A549 (cell line): ENCODE data around the gene SKIC2. TPM values are rescaled to one million over a fixed set of nuclear protein-coding genes. Genes with fewer than 3 reads are reported as not detected.

Experiments used
- ATAC-seq, 2 experiments: fragments of 200-7000 bp in 1 of 2; fragments of >200 bp in 1 of 2; cut with Nextera tagmentation in 1 of 2; cut with Tn5 transposase in 1 of 2; 3 replicates each; pipeline versions ENCODE4 v1.8.0 to v1.9.1; 2018 to 2020; ENCODE audit warnings: mild to moderate bottlenecking in 1 of 2, moderate library complexity in 1 of 2
- CTCF ChIA-PET: fragments of 300-600 bp; sonication (Branson Sonifier 250); formaldehyde crosslinking; extraction: SDS; loops from one replicate; lab custom pipeline; 2021; ENCODE audit warnings: antibody characterized with exemption, inconsistent platforms; lab: Yijun Ruan, JAX
- POLR2A ChIA-PET: fragments of 350-600 bp; formaldehyde crosslinking; extraction: SDS; loops from one replicate; lab custom pipeline; 2021; ENCODE audit warnings: antibody characterized with exemption, inconsistent platforms; lab: Yijun Ruan, JAX
- DNase-seq, 2 experiments: peaks; one replicate each; pipeline versions ENCODE4 v3.0.0 to v3.0.0-alpha.2; 2011 to 2016; ENCODE audit warnings: low read depth in 1 of 2, low spot score in 1 of 2
- FAIRE-seq: peaks from 2 replicates; lab custom pipeline; 2011; peaks lifted over from hg19 to GRCh38; lab: Jason Lieb, UNC
- H3K27ac ChIP-seq, 2 experiments: fragments of >200 bp; sonication (Bioruptor Twin); formaldehyde crosslinking; 3 replicates each; pipeline ENCODE4 v1.5.1; 2016 to 2017
- H3K4me1 ChIP-seq: fragments of >200 bp; sonication (Bioruptor Twin); formaldehyde crosslinking; 3 replicates; pipeline ENCODE4 v1.6.1; 2016
- H3K4me2 ChIP-seq: fragments of >200 bp; sonication (Bioruptor Twin); formaldehyde crosslinking; 3 replicates; pipeline ENCODE4 v1.6.1; 2016
- H3K4me3 ChIP-seq: fragments of >200 bp; sonication (Bioruptor Twin); formaldehyde crosslinking; 3 replicates; pipeline ENCODE4 v1.5.1; 2016
- H3K9me3 ChIP-seq: fragments of >200 bp; sonication (Bioruptor Twin); formaldehyde crosslinking; 3 replicates; pipeline ENCODE4 v1.6.1; 2016
- BCL3 ChIP-seq: fragments of >200 bp; sonication (Bioruptor Twin); formaldehyde crosslinking; IDR thresholded peaks from 3 replicates; pipeline ENCODE4 v1.6.1; 2016
- BHLHE40 ChIP-seq: IDR thresholded peaks from 2 replicates; pipeline ENCODE4 v1.6.1; 2012; ENCODE audit warnings: low read depth, low read length, inconsistent platforms
- CBX2 ChIP-seq: fragments of 200-600 bp; sonication (generic); IDR thresholded peaks from 2 replicates; pipeline ENCODE4 v1.6.1; 2016; ENCODE audit warnings: low read depth, mild to moderate bottlenecking, borderline replicate concordance
- CEBPB ChIP-seq, 2 experiments: fragments of >200 bp in 1 of 2; sonication (Bioruptor Twin) in 1 of 2; formaldehyde crosslinking in 1 of 2; IDR thresholded peaks; 2 replicates each; pipeline ENCODE4 v1.6.1; 2012 to 2016
- CHD4 ChIP-seq: fragments of 200-600 bp; sonication (generic); IDR thresholded peaks from 2 replicates; pipeline ENCODE4 v1.6.1; 2016; ENCODE audit warnings: antibody characterized with exemption, mild to moderate bottlenecking, borderline replicate concordance
- EHMT2 ChIP-seq: fragments of 200-600 bp; sonication (generic); IDR thresholded peaks from 2 replicates; pipeline ENCODE4 v1.6.1; 2016; ENCODE audit warnings: antibody characterized with exemption, low read depth, mild to moderate bottlenecking, moderate library complexity
- ESRRA ChIP-seq: fragments of 150-350 bp; IDR thresholded peaks from 2 replicates; pipeline ENCODE4 v1.6.1; 2014; ENCODE audit warnings: mild to moderate bottlenecking, low read length, borderline replicate concordance
- GATA3 ChIP-seq: IDR thresholded peaks from 2 replicates; pipeline ENCODE4 v1.6.1; 2012; ENCODE audit warnings: borderline replicate concordance
- HDAC2 ChIP-seq: fragments of 200-600 bp; sonication (generic); IDR thresholded peaks from 2 replicates; pipeline ENCODE4 v1.6.1; 2016
- HEYL ChIP-seq: fragments of 250-450 bp; sonication (Bioruptor Pico); IDR thresholded peaks from 2 replicates; pipeline ENCODE4 v1.8.0; 2021; ENCODE audit warnings: mild to moderate bottlenecking, moderate library complexity
- HOXB13 ChIP-seq: fragments of 250-450 bp; sonication (Bioruptor Pico); IDR thresholded peaks from 2 replicates; pipeline ENCODE4 v1.5.0; 2020; ENCODE audit warnings: low read depth, mild to moderate bottlenecking, moderate library complexity
- KDM5A ChIP-seq: fragments of 200-600 bp; sonication (generic); IDR thresholded peaks from 2 replicates; pipeline ENCODE4 v1.6.1; 2016; ENCODE audit warnings: antibody characterized with exemption, mild to moderate bottlenecking
- PHF8 ChIP-seq: fragments of 200-600 bp; sonication (generic); IDR thresholded peaks from 2 replicates; pipeline ENCODE4 v1.6.1; 2016; ENCODE audit warnings: low read depth, mild to moderate bottlenecking, antibody characterized with exemption, moderate library complexity, borderline replicate concordance
- POLR2A ChIP-seq: IDR thresholded peaks from 2 replicates; pipeline ENCODE4 v1.6.1; 2012; ENCODE audit warnings: mild to moderate bottlenecking, low read length
- SREBF2 ChIP-seq: fragments of 450-650 bp; IDR thresholded peaks from 2 replicates; pipeline ENCODE4 v1.6.1; 2014; ENCODE audit warnings: mild to moderate bottlenecking, moderate library complexity
- TP53 ChIP-seq: fragments of 250-450 bp; sonication (Bioruptor Pico); IDR thresholded peaks from 2 replicates; pipeline ENCODE4 v1.5.0; 2021; ENCODE audit warnings: mild to moderate bottlenecking, moderate library complexity
- ZNF302 ChIP-seq: fragments of 250-450 bp; sonication (Bioruptor Pico); IDR thresholded peaks from 2 replicates; pipeline ENCODE4 v1.9.0; 2021; ENCODE audit warnings: inconsistent platforms, mild to moderate bottlenecking, moderate library complexity
- ZSCAN20 ChIP-seq: fragments of 250-450 bp; sonication (Bioruptor Pico); IDR thresholded peaks from 2 replicates; pipeline ENCODE4 v1.8.0; 2022; ENCODE audit warnings: mild to moderate bottlenecking, moderate library complexity
- WGBS: methylation state at CpG from one replicate; pipeline ENCODE4 v1.1.6; 2017; ENCODE audit errors: missing lambda C conversion rate; 5-methylcytosine and 5-hydroxymethylcytosine counted together
- polyA plus RNA-seq, 4 experiments: library from polyadenylated mRNA; depleted of rRNA in 3 of 4; stranded (reverse); fragments of >200 nt; fragmentation: RNase III in 1 of 4; extraction: RNeasy Plus Mini Kit Qiagen cat#74134 plus additional on column Dnase treatment in 1 of 4; gene quantifications; 2 replicates in 3 of 4; 3 replicates in 1 of 4; pipeline ENCODE4 v1.2.3, GENCODE V29; 2011 to 2017
- TF ChIP-seq, protein P1 (sequence below): IDR thresholded peaks from 2 replicates; pipeline ENCODE4 v1.6.1; 2012
- TF ChIP-seq, protein P2 (sequence below): fragments of 150-350 bp; IDR thresholded peaks from 2 replicates; pipeline ENCODE4 v1.6.1; 2014; ENCODE audit warnings: low read depth, mild to moderate bottlenecking, low read length

SKIC2 gene
- polyA plus RNA-seq, 2 of the 4 experiments (the other 2 are of a cell fraction): 20.8 to 37.5 TPM

DNA sequence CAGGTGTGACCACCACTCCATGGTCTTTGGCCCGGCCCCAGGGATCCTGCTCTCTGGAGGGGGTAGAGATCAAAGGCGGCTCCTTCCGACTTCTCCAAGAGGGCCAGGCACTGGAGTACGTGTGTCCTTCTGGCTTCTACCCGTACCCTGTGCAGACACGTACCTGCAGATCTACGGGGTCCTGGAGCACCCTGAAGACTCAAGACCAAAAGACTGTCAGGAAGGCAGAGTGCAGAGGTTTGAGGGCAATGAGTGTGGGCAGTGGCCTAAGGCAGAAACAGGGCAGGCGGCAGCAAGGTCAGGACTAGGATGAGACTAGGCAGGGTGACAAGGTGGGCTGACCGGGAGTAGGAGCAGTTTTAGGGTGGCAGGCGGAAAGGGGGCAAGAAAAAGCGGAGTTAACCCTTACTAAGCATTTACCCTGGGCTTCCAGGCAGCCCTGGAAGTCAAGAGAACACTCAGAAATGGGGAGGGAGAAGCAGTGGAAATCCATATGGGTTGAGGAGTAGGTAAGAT lies 12.5 kb upstream of the SKIC2 start:
- WGBS: 96% methylated on average over 8 of the region's 11 CpGs
- H3K4me2 ChIP-seq: peak overlapping the region; percentile 70

DNA sequence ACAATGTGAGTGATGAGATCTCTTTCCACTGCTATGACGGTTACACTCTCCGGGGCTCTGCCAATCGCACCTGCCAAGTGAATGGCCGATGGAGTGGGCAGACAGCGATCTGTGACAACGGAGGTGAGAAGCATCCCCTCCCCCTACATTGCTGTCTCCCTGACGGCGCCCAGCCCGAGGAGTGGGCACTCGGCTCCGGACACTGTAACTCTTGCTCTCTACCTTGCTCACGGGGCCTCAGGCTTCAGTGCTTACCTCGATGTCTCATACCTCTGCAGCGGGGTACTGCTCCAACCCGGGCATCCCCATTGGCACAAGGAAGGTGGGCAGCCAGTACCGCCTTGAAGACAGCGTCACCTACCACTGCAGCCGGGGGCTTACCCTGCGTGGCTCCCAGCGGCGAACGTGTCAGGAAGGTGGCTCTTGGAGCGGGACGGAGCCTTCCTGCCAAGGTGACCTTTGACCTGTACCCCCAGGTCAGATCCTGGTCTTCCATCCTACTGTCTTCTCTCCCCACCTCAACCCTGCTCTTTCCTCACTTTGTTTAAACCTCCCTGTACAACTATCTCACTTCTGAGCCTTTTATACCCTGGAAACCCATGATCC lies 11.8 kb upstream of the SKIC2 start:
- no peak for DNase-seq
- no peak for TF ChIP-seq HEYL (CRISPR knock-in tag)
- no peak for TF ChIP-seq HDAC2
- no peak for TF ChIP-seq POLR2A
- TF ChIP-seq TP53 (CRISPR knock-in tag): no peak
- no peak for TF ChIP-seq ZSCAN20 (CRISPR knock-in tag)
- TF ChIP-seq KDM5A: no peak
- no peak for TF ChIP-seq CEBPB (IDR thresholded peaks at IDR 0.05)
- TF ChIP-seq, protein P1, sequence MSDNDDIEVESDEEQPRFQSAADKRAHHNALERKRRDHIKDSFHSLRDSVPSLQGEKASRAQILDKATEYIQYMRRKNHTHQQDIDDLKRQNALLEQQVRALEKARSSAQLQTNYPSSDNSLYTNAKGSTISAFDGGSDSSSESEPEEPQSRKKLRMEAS: no peak
- 92% methylated on average over 13 of the region's 24 CpGs for WGBS
- H3K4me3 ChIP-seq: no peak overlapping the region
- no peaks in the 10 kb centered on the region for H3K9me3 ChIP-seq
- ChIA-PET POLR2A (no interaction called here), CTCF (no interaction called here)
- ATAC-seq: no peak
- H3K4me1 ChIP-seq: peaks cover 17% of the 10 kb centered on the region
- H3K27ac ChIP-seq: no peak overlapping the region
- no peak overlapping the region for H3K4me2 ChIP-seq
- FAIRE-seq: no peak

More for the DNA sequence above, 12.5 kb upstream of the SKIC2 start:
- no peak overlapping the region for H3K4me3 ChIP-seq
- H3K4me1 ChIP-seq: peaks cover 18% of the 10 kb centered on the region
- peak overlapping the region; percentile 61 to 83; a peak in 4 of 6 replicates for H3K27ac ChIP-seq
- ChIA-PET CTCF (no interaction called here), POLR2A (interaction anchor here (1.0 kb wide), 1 partner anchor 44 kb away, joined by 5 read pairs; no protein-coding TSS in a partner anchor)
- peak in 1 of 2 experiments; percentile 2; a peak in 2 of 6 replicates for ATAC-seq
- no peak for FAIRE-seq
- DNase-seq: no peak
- no peaks in the 10 kb centered on the region for H3K9me3 ChIP-seq
- TF ChIP-seq CEBPB (IDR thresholded peaks at IDR 0.05): no peak
- TF ChIP-seq EHMT2: no peak
- TF ChIP-seq GATA3: no peak
- no peak for TF ChIP-seq CBX2
- no peak for TF ChIP-seq BCL3
- no peak for TF ChIP-seq BHLHE40
- no peak for TF ChIP-seq ESRRA
- no peak for TF ChIP-seq POLR2A
- no peak for TF ChIP-seq PHF8
- no peak for TF ChIP-seq CHD4

DNA sequence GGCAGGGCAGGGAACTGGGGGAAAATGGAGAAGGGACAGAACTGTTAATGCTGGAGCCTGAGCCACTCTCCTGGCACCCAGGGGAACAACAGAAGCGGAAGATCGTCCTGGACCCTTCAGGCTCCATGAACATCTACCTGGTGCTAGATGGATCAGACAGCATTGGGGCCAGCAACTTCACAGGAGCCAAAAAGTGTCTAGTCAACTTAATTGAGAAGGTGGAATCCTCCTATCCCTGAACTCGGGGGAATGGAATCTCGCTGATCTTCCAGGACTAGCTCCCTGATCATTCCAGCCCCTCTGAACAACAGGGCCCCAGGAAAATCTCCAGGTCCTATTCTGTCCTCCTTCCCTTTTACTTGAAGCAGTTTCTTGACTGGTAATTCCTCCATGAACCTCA lies 11.1 kb upstream of the SKIC2 start:
- no peak overlapping the region for H3K4me3 ChIP-seq
- DNase-seq: no peak
- H3K4me1 ChIP-seq: peaks cover 17% of the 10 kb centered on the region
- no peak overlapping the region for H3K27ac ChIP-seq
- no peaks in the 10 kb centered on the region for H3K9me3 ChIP-seq
- no peak overlapping the region for H3K4me2 ChIP-seq
- CTCF ChIA-PET: no interaction called here
- WGBS: 88% methylated on average over 4 of the region's 4 CpGs
- ATAC-seq: no peak
- TF ChIP-seq, protein P1: no peak
- TF ChIP-seq, all 56 proteins: peak for 0
- POLR2A ChIA-PET: no interaction called here
- no peak for FAIRE-seq

GRCh38 chr6:31948306-31948705 lies 10.7 kb upstream of the SKIC2 start:
- TF ChIP-seq BHLHE40 (no peak), ZNF302 (no peak), HOXB13 (CRISPR knock-in tag) (no peak), ESRRA (no peak), CBX2 (no peak), SREBF2 (no peak)
- TF ChIP-seq, protein P2, sequence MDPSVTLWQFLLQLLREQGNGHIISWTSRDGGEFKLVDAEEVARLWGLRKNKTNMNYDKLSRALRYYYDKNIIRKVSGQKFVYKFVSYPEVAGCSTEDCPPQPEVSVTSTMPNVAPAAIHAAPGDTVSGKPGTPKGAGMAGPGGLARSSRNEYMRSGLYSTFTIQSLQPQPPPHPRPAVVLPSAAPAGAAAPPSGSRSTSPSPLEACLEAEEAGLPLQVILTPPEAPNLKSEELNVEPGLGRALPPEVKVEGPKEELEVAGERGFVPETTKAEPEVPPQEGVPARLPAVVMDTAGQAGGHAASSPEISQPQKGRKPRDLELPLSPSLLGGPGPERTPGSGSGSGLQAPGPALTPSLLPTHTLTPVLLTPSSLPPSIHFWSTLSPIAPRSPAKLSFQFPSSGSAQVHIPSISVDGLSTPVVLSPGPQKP: no peak
- ATAC-seq: no peak
- no peak overlapping the region for H3K4me2 ChIP-seq
- no peak for DNase-seq
- H3K4me3 ChIP-seq: no peak overlapping the region
- no peaks in the 10 kb centered on the region for H3K9me3 ChIP-seq
- WGBS: 78% methylated on average over 5 of the region's 5 CpGs
- ChIA-PET CTCF (no interaction called here), POLR2A (no interaction called here)
- H3K27ac ChIP-seq: no peak overlapping the region
- H3K4me1 ChIP-seq: peaks cover 17% of the 10 kb centered on the region
- no peak for FAIRE-seq
